ENCODE data around the gene GPATCH2L.

GRCh38 chr14:76181546-76181945, 29.8 kb downstream of the GPATCH2L start:
- no peak for TF ChIP-seq CTCF (IDR thresholded peaks at IDR 0.05)
- TF ChIP-seq EZH2 (IDR thresholded peaks at IDR 0.05; ENCODE audit: borderline replicate concordance, insufficient read depth, low read depth, low read length, poor library complexity, severe bottlenecking), result no peak

Measured in B cell (primary cell).